Prostate gland (tissue), 2 donors: ENCODE results near the gene VPS16. TPM values are rescaled to one million over a fixed set of nuclear protein-coding genes. Genes with fewer than 3 reads are reported as not detected.

Experiments used
- DNase-seq: peaks from one replicate; pipeline ENCODE4 v3.0.0-alpha.2; 2019; ENCODE audit warnings: low spot score
- H3K27ac ChIP-seq, 2 donors: fragments of 200-600 bp; sonication (generic); 2 replicates each; pipeline ENCODE4 v1.5.1; 2017 to 2019
- H3K27me3 ChIP-seq: fragments of 200-600 bp; sonication (generic); replicated peaks from 2 replicates; pipeline ENCODE4 v1.5.1; 2019; ENCODE audit not compliant: insufficient read depth
- H3K36me3 ChIP-seq, 2 donors: fragments of 200-600 bp; sonication (generic); 1 replicate in 1 of 2; 2 replicates in 1 of 2; pipeline versions ENCODE4 v1.5.1 to v1.8.1; 2017 to 2019
- H3K4me1 ChIP-seq: fragments of 200-600 bp; sonication (generic); replicated peaks from 2 replicates; pipeline ENCODE4 v1.5.1; 2019
- H3K4me3 ChIP-seq, 2 donors: fragments of 200-600 bp; sonication (generic); 2 replicates each; pipeline ENCODE4 v1.5.1; 2017 to 2019
- H3K9me3 ChIP-seq: fragments of 200-600 bp; sonication (generic); 2 replicates; pipeline ENCODE4 v1.5.1; 2017
- CTCF ChIP-seq, 4 experiments: fragments of 200-600 bp in 2 of 4; fragments of 450-650 bp in 2 of 4; sonication (generic) in 2 of 4; IDR thresholded peaks; 1 replicate in 3 of 4; 2 replicates in 1 of 4; pipeline ENCODE4 v1.5.1; 2016 to 2019; ENCODE audit warnings: antibody characterized with exemption in 4 of 4, mild to moderate bottlenecking in 2 of 4, moderate library complexity in 2 of 4
- POLR2A ChIP-seq: fragments of 450-650 bp; IDR thresholded peaks from one replicate; pipeline ENCODE4 v1.6.1; 2016; ENCODE audit warnings: antibody characterized with exemption, mild to moderate bottlenecking
- POLR2AphosphoS5 ChIP-seq: sonication (generic); formaldehyde crosslinking; IDR thresholded peaks from one replicate; pipeline ENCODE4 v1.6.1; 2017; ENCODE audit warnings: antibody characterized with exemption
- WGBS: methylation state at CpG from one replicate; pipeline ENCODE4 v1.1.5; 2018; 5-methylcytosine and 5-hydroxymethylcytosine counted together
- intact Hi-C: fragments of 100-400 bp; cut with DNase I; formaldehyde crosslinking; loops from one replicate; pipeline ENCODE4 v1.14.2; 2022
- total RNA-seq, 2 donors: library from RNA; depleted of rRNA; stranded (reverse); fragments of >200 nt; gene quantifications; one replicate each; pipeline ENCODE4 v1.1.0, GENCODE V29; 2016

VPS16 gene
- total RNA-seq, 2 donors from 2014 or later = 27.5 to 37.3 TPM

GRCh38 chr20:2798814-2799213 lies 41.7 kb upstream of the VPS16 start:
- H3K9me3 ChIP-seq = no peaks in the 10 kb centered on the region
- H3K4me1 ChIP-seq = no peaks in the 10 kb centered on the region
- intact Hi-C loops = no loop called here
- DNase-seq = no peak
- TF ChIP-seq POLR2A (no peak), POLR2AphosphoS5 (no peak), CTCF (IDR thresholded peaks at IDR 0.05) (no peak)
- no peak overlapping the region for H3K4me3 ChIP-seq
- H3K27ac ChIP-seq = no peak overlapping the region
- H3K27me3 ChIP-seq = no peaks in the 10 kb centered on the region
- no peaks in the 10 kb centered on the region for H3K36me3 ChIP-seq
- WGBS = 65% methylated on average over 6 of the region's 6 CpGs

- Histone ChIP-seq H3K27me3 (no peaks in the 10 kb centered on the region), H3K27ac (no peak overlapping the region), H3K36me3 (no peaks in the 10 kb centered on the region), H3K4me3 (no peak overlapping the region), H3K9me3 (no peaks in the 10 kb centered on the region), H3K4me1 (no peaks in the 10 kb centered on the region)
- WGBS = 38% methylated on average over 9 of the region's 9 CpGs
- intact Hi-C loops = no loop called here
- TF ChIP-seq POLR2AphosphoS5 (no peak), POLR2A (no peak), CTCF (IDR thresholded peaks at IDR 0.05) (no peak)
- DNase-seq = no peak
These were observed 41.3 kb upstream of the VPS16 start for GRCh38 chr20:2799271-2799670.

GRCh38 chr20:2799688-2800520 lies 40.6 kb upstream of the VPS16 start:
- DNase-seq = no peak
- Histone ChIP-seq H3K27me3 (no peaks in the 10 kb centered on the region), H3K4me3 (peak overlapping the region; percentile 27), H3K27ac (no peak overlapping the region), H3K4me1 (no peaks in the 10 kb centered on the region), H3K36me3 (no peaks in the 10 kb centered on the region), H3K9me3 (no peaks in the 10 kb centered on the region)
- TF ChIP-seq POLR2AphosphoS5 (no peak), CTCF (IDR thresholded peaks at IDR 0.05) (no peak), POLR2A (no peak)
- WGBS = 3% methylated on average over 47 of the region's 61 CpGs
- intact Hi-C loops = no loop called here

- no peaks in the 10 kb centered on the region for H3K4me1 ChIP-seq
- H3K27me3 ChIP-seq = no peaks in the 10 kb centered on the region
- H3K36me3 ChIP-seq = no peaks in the 10 kb centered on the region
- TF ChIP-seq POLR2A = no peak
- H3K27ac ChIP-seq = no peak within 1 kb of the TSS
- peak within 1 kb of the TSS; percentile 27 for H3K4me3 ChIP-seq
- DNase-seq = no peak
- intact Hi-C loops = no loop called here
- no peaks in the 10 kb centered on the region for H3K9me3 ChIP-seq
- WGBS = 7% methylated on average over 41 of the region's 52 CpGs
These were observed 39.8 kb upstream of the VPS16 start, which contains the start of gene CPXM1 for GRCh38 chr20:2800521-2801285. Gene CPXM1 (minus strand): TSS chr20:2800627. CDS start chr20:2800572, 55 bp downstream.

- 17% methylated on average over 13 of the region's 13 CpGs for WGBS
- TF ChIP-seq CTCF (IDR thresholded peaks at IDR 0.05) (no peak), POLR2AphosphoS5 (no peak), POLR2A (no peak)
- Histone ChIP-seq H3K27me3 (no peaks in the 10 kb centered on the region), H3K36me3 (no peaks in the 10 kb centered on the region), H3K4me3 (no peak overlapping the region), H3K9me3 (no peaks in the 10 kb centered on the region), H3K27ac (no peak overlapping the region), H3K4me1 (no peaks in the 10 kb centered on the region)
- DNase-seq = no peak
- intact Hi-C loops = no loop called here
These were observed 39.2 kb upstream of the VPS16 start for GRCh38 chr20:2801286-2801728.
